ENCODE data around the gene ARHGEF38. TPM values are rescaled to one million over a fixed set of nuclear protein-coding genes. Genes with fewer than 3 reads are reported as not detected.
A peak's percentile ranks its signal among the peaks of the same experiment; 100 is the strongest.

Gene ARHGEF38
- total RNA-seq, 2 donors from 2014 or later = 22.4 to 24.6 TPM

GRCh38 chr4:105671301-105671700 lies 118.9 kb downstream of the ARHGEF38 start:
- no peak for DNase-seq
- WGBS, 2 donors = 53 to 72% methylated on average over 2 of the region's 2 CpGs
- TF ChIP-seq CTCF (IDR thresholded peaks at IDR 0.05) = no peak
- TF ChIP-seq POLR2A (IDR thresholded peaks at IDR 0.05) = no peak
- Histone ChIP-seq H3K4me3 (no peak overlapping the region), H3K36me3 (replicated peaks in 1 of 2; ENCODE audit: insufficient read depth in 1 of 2, low read depth in 2 of 2) (peaks cover 0 to 6% of the 10 kb centered on the region in 2 donors), H3K9me3 (no peaks in the 10 kb centered on the region), H3K4me1 (peaks cover 4% of the 10 kb centered on the region), H3K27me3 (no peaks in the 10 kb centered on the region), H3K27ac (no peak overlapping the region)
- intact Hi-C loops (cut with DNase I) = no loop called here
- no peak for ATAC-seq

GRCh38 chr4:105674011-105674410 lies 121.6 kb downstream of the ARHGEF38 start:
- ATAC-seq (no peak), DNase-seq (no peak)
- no peak overlapping the region for H3K27ac ChIP-seq
- H3K9me3 ChIP-seq = no peaks in the 10 kb centered on the region
- intact Hi-C loops (cut with DNase I) = no loop called here
- 67 to 85% methylated on average over 1 of the region's 1 CpG for WGBS, 2 donors
- no peak overlapping the region for H3K4me3 ChIP-seq
- TF ChIP-seq CTCF (IDR thresholded peaks at IDR 0.05) (no peak), POLR2A (IDR thresholded peaks at IDR 0.05) (no peak)
- peaks cover 8% of the 10 kb centered on the region for H3K4me1 ChIP-seq
- H3K36me3 ChIP-seq (replicated peaks in 1 of 2; ENCODE audit: insufficient read depth in 1 of 2, low read depth in 2 of 2) = no peaks in the 10 kb centered on the region
- H3K27me3 ChIP-seq = no peaks in the 10 kb centered on the region

- H3K27me3 ChIP-seq = no peaks in the 10 kb centered on the region
- no peak for DNase-seq
- TF ChIP-seq CTCF (IDR thresholded peaks at IDR 0.05) (no peak), POLR2A (IDR thresholded peaks at IDR 0.05) (no peak)
- no peaks in the 10 kb centered on the region for H3K36me3 ChIP-seq (replicated peaks in 1 of 2; ENCODE audit: insufficient read depth in 1 of 2, low read depth in 2 of 2)
- H3K9me3 ChIP-seq = no peaks in the 10 kb centered on the region
- H3K4me3 ChIP-seq = no peak overlapping the region
- ATAC-seq = no peak
- WGBS, 2 donors = 58 to 67% methylated on average over 2 of the region's 2 CpGs
- peaks cover 33% of the 10 kb centered on the region for H3K4me1 ChIP-seq
- intact Hi-C loops (cut with DNase I) = no loop called here
- H3K27ac ChIP-seq = no peak overlapping the region
Measured at GRCh38 chr4:105677709-105678108, 125.3 kb downstream of the ARHGEF38 start.

- Histone ChIP-seq H3K4me1 (peaks cover 46% of the 10 kb centered on the region), H3K27ac (peak overlapping the region in 3 of 4 donors; percentile 35 to 48 (median 43)), H3K36me3 (replicated peaks in 1 of 2; ENCODE audit: insufficient read depth in 1 of 2, low read depth in 2 of 2) (no peaks in the 10 kb centered on the region), H3K27me3 (no peaks in the 10 kb centered on the region), H3K4me3 (no peak overlapping the region), H3K9me3 (no peaks in the 10 kb centered on the region)
- peak in 2 of 4 donors; percentile 16 to 20 for DNase-seq
- ATAC-seq = peak; percentile 63
- TF ChIP-seq CTCF (IDR thresholded peaks at IDR 0.05) = no peak
- no peak for TF ChIP-seq POLR2A (IDR thresholded peaks at IDR 0.05)
- intact Hi-C loops (cut with DNase I) = no loop called here
- 30 to 32% methylated on average over 2 of the region's 2 CpGs for WGBS, 2 donors
Measured at GRCh38 chr4:105679186-105679585, 126.8 kb downstream of the ARHGEF38 start.

- H3K36me3 ChIP-seq (replicated peaks in 1 of 2; ENCODE audit: insufficient read depth in 1 of 2, low read depth in 2 of 2) = no peaks in the 10 kb centered on the region
- H3K27ac ChIP-seq = peak overlapping the region; percentile 76 to 90 (median 82)
- peak; percentile 94 to 98 (median 96) for DNase-seq
- H3K27me3 ChIP-seq = no peaks in the 10 kb centered on the region
- intact Hi-C loops (cut with DNase I) = no loop called here
- TF ChIP-seq POLR2A (IDR thresholded peaks at IDR 0.05) = no peak
- no peak for TF ChIP-seq CTCF (IDR thresholded peaks at IDR 0.05)
- ATAC-seq = peak; percentile 96
- H3K9me3 ChIP-seq = no peaks in the 10 kb centered on the region
- H3K4me3 ChIP-seq = no peak overlapping the region
- peaks cover 46% of the 10 kb centered on the region for H3K4me1 ChIP-seq
- WGBS, 2 donors = 17 to 22% methylated on average over 4 of the region's 4 CpGs
Measured at GRCh38 chr4:105683038-105683437, 130.6 kb downstream of the ARHGEF38 start.

Data from body of pancreas (tissue), 4 donors.